Non-pigmented ciliary epithelial cell (primary cell): ENCODE data around the gene LMAN2.
"Not testable (repeated sequence)": the region's sequence is repeated elsewhere in the genome, so short reads cannot be mapped to it uniquely, and the experiment has no call there.

Source experiments
- DNase-seq: peaks from one replicate; pipeline ENCODE4 v3.0.0-alpha.2; 2010; ENCODE audit warnings: low read depth

The LMAN2 gene

GRCh38 chr5:177306674-177307543 is 44.6 kb downstream of the LMAN2 start:
- no peak for DNase-seq

GRCh38 chr5:177306103-177306640 is 45.3 kb downstream of the LMAN2 start:
- not testable (repeated sequence) for DNase-seq

- DNase-seq, result no peak
Measured at GRCh38 chr5:177304392-177305119, 46.9 kb downstream of the LMAN2 start.

- DNase-seq, result no peak
Measured at GRCh38 chr5:177303925-177304391, 47.5 kb downstream of the LMAN2 start.

- DNase-seq, result no peak
Measured at GRCh38 chr5:177303121-177303924, 48.1 kb downstream of the LMAN2 start, which contains the start of the genes PRELID1 and RAB24. Gene PRELID1, plus strand, starts transcription at chr5:177303799. Its CDS starts 187 bp downstream, at chr5:177303986. Gene RAB24, minus strand, starts transcription at chr5:177303719. Its CDS starts 431 bp downstream, at chr5:177303288.

GRCh38 chr5:177302354-177303110 is 48.9 kb downstream of the LMAN2 start:
- DNase-seq, result no peak

GRCh38 chr5:177301503-177302165 is 49.8 kb downstream of the LMAN2 start:
- no peak for DNase-seq

- DNase-seq, result no peak
Measured at GRCh38 chr5:177300951-177301350, 50.5 kb downstream of the LMAN2 start.

- peak; percentile 27 for DNase-seq
Measured at GRCh38 chr5:177300236-177300880, 51.1 kb downstream of the LMAN2 start.

GRCh38 chr5:177299697-177300096 is 51.8 kb downstream of the LMAN2 start:
- DNase-seq, result no peak

GRCh38 chr5:177297922-177298321 is 53.5 kb downstream of the LMAN2 start:
- DNase-seq, result no peak

- DNase-seq, result no peak
Measured at GRCh38 chr5:177296581-177296980, 54.9 kb downstream of the LMAN2 start.

GRCh38 chr5:177295924-177296323 is 55.5 kb downstream of the LMAN2 start:
- no peak for DNase-seq

- no peak for DNase-seq
Measured at GRCh38 chr5:177294632-177295031, 56.8 kb downstream of the LMAN2 start.

GRCh38 chr5:177293819-177294581 is 57.5 kb downstream of the LMAN2 start:
- no peak for DNase-seq

GRCh38 chr5:177291735-177292134 is 59.7 kb downstream of the LMAN2 start:
- no peak for DNase-seq

- no peak for DNase-seq
Measured at GRCh38 chr5:177290816-177291596, 60.5 kb downstream of the LMAN2 start.

GRCh38 chr5:177288191-177288590 is 63.3 kb downstream of the LMAN2 start:
- DNase-seq, result no peak
